ENCODE measurements around the gene TSPAN5. TPM values are rescaled to one million over a fixed set of nuclear protein-coding genes. Genes with fewer than 3 reads are reported as not detected.

Gene TSPAN5
- total RNA-seq, 4 donors from 2014 or later: 25.5 to 41.5 (median 36.5) TPM

- WGBS, 2 donors: 32 to 68% methylated on average over 5 of the region's 5 CpGs
- intact Hi-C loops (cut with DNase I; ENCODE audit: low total_unique reads): no loop called here
- TF ChIP-seq CTCF (IDR thresholded peaks at IDR 0.05): no peak
- no peak for TF ChIP-seq POLR2A (IDR thresholded peaks at IDR 0.05)
- no peak overlapping the region for H3K4me3 ChIP-seq (ENCODE audit: low read depth, poor library complexity, severe bottlenecking)
- DNase-seq (ENCODE audit: low spot score in 2 of 2): no peak
Observed at GRCh38 chr4:98586291-98586961, 72.0 kb downstream of the TSPAN5 start.

- intact Hi-C loops (cut with DNase I; ENCODE audit: low total_unique reads): no loop called here
Observed at GRCh38 chr4:98585596-98585995, 72.8 kb downstream of the TSPAN5 start.

GRCh38 chr4:98584265-98584664 lies 74.1 kb downstream of the TSPAN5 start:
- no peak for TF ChIP-seq CTCF (IDR thresholded peaks at IDR 0.05)
- TF ChIP-seq POLR2A (IDR thresholded peaks at IDR 0.05): no peak
- no peak overlapping the region for H3K4me3 ChIP-seq (ENCODE audit: low read depth, poor library complexity, severe bottlenecking)
- 92 to 100% methylated on average over 1 of the region's 1 CpG for WGBS, 2 donors
- intact Hi-C loops (cut with DNase I; ENCODE audit: low total_unique reads): no loop called here
- DNase-seq (ENCODE audit: low spot score in 2 of 2): no peak

More at GRCh38 chr4:98585596-98585995, 72.8 kb downstream of the TSPAN5 start:
- no peak overlapping the region for H3K4me3 ChIP-seq (ENCODE audit: low read depth, poor library complexity, severe bottlenecking)
- no peak for DNase-seq (ENCODE audit: low spot score in 2 of 2)
- WGBS, 2 donors: 64 to 66% methylated on average over 2 of the region's 2 CpGs
- TF ChIP-seq CTCF (IDR thresholded peaks at IDR 0.05): no peak
- no peak for TF ChIP-seq POLR2A (IDR thresholded peaks at IDR 0.05)

GRCh38 chr4:98583265-98583664 lies 75.1 kb downstream of the TSPAN5 start:
- no peak for DNase-seq (ENCODE audit: low spot score in 2 of 2)
- H3K4me3 ChIP-seq (ENCODE audit: low read depth, poor library complexity, severe bottlenecking): no peak overlapping the region
- TF ChIP-seq CTCF (IDR thresholded peaks at IDR 0.05) (no peak), POLR2A (IDR thresholded peaks at IDR 0.05) (no peak)
- WGBS, 2 donors: 68 to 75% methylated on average over 4 of the region's 4 CpGs
- intact Hi-C loops (cut with DNase I; ENCODE audit: low total_unique reads): no loop called here

- H3K4me3 ChIP-seq (ENCODE audit: low read depth, poor library complexity, severe bottlenecking): no peak overlapping the region
- no peak for TF ChIP-seq POLR2A (IDR thresholded peaks at IDR 0.05)
- TF ChIP-seq CTCF (IDR thresholded peaks at IDR 0.05): no peak
- intact Hi-C loops (cut with DNase I; ENCODE audit: low total_unique reads): no loop called here
- WGBS, 2 donors: 62 to 67% methylated on average over 3 of the region's 3 CpGs
- no peak for DNase-seq (ENCODE audit: low spot score in 2 of 2)
Observed at GRCh38 chr4:98581126-98581525, 77.3 kb downstream of the TSPAN5 start.

GRCh38 chr4:98577956-98578355 lies 80.5 kb downstream of the TSPAN5 start:
- no peak for DNase-seq (ENCODE audit: low spot score in 2 of 2)
- H3K4me3 ChIP-seq (ENCODE audit: low read depth, poor library complexity, severe bottlenecking): no peak overlapping the region
- WGBS, 2 donors: 12 to 19% methylated on average over 2 of the region's 2 CpGs
- intact Hi-C loops (cut with DNase I; ENCODE audit: low total_unique reads): no loop called here
- TF ChIP-seq POLR2A (IDR thresholded peaks at IDR 0.05): no peak
- no peak for TF ChIP-seq CTCF (IDR thresholded peaks at IDR 0.05)

Data from lower leg skin (tissue), 4 donors.